Renal cortical epithelial cell (primary cell): ENCODE data around the gene TTC27. TPM values are rescaled to one million over a fixed set of nuclear protein-coding genes. Genes with fewer than 3 reads are reported as not detected.
"Not testable (repeated sequence)": the region's sequence is repeated elsewhere in the genome, so short reads cannot be mapped to it uniquely, and the experiment has no call there.

Experiments
- DNase-seq: peaks from one replicate; pipeline ENCODE4 v3.0.0-alpha.2; 2011; ENCODE audit warnings: low read depth
- total RNA-seq: library from RNA; depleted of rRNA; stranded (reverse); fragments of >200 nt; gene quantifications from 2 replicates; pipeline ENCODE4 v1.2.3, GENCODE V29; 2014

Gene TTC27
- total RNA-seq, 1 donor from 2014 or later = 20.5 TPM

DNA sequence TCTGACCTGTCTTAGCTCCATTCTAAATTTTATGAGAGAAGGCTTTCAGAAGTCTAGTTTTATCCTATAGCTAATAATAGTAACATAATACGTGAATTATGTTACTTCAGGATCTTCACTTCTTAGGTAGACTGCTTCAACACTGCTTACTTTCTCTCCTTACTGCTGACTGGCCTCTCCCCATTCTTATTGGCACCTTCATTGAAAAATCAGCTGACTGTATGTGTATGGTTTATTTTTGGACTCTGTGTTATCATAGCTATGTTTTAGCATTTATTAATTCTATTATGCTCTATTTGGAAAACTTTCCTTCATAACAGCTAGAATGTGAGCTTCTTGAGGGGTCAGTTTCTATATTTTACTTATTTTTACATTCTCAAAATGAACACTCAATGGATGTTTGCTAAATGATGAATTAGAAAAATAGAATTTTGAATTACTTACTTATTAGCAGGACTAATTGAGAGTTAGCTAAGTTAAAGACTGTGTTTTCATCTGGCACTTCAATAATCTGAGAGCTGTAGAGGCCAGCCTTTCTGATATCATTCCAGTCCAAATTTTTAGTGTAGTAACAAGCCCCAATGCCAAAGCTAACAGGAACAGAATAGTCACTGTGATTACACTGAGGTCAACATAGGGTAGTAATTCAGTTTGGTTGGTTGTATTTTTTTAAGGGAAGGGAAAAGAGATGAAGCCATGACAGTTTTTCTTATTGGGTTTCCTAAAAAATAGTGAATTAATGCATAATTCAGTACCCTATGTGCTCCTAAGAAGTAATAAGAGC lies 92.3 kb downstream of the TTC27 start:
- DNase-seq = no peak

DNA sequence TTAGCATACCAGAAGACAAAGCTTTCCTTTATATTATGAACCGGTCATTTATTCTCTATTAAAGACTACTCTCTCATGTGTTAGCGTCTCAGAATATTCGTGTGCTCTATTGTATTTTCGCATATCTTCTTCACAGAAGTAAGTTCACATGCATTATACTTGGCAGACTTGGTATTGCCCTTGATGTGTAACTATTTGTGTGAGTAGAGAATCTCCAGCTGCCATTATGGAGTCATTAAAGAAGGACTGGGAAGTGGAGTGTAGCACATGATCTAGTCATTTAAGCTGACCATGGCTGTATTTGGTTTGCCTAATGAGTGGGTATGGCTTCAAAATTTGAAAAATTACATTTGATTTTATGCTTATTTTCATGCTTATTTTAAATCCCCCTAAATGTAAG lies 92.9 kb downstream of the TTC27 start:
- DNase-seq = no peak

DNA sequence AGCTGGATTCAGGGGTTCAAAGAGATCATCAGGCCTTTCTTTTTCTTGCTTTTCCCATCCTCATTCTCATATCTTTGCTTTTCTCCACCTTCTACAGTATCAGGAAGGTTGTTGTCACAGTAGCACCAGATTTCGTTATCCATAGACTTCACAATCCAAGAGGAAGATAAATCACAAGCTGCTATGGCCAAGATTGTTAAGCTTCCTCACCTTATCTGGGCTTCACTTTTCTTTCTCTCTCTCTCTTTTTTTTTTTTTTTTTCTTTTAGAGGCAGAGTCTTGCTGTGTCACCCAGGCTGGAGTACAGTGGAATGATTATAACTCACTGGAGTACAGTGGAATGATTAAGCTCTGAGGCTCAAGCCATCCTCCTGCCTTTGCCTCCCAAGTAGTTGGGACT lies 93.5 kb downstream of the TTC27 start:
- DNase-seq = no peak

GRCh38 chr2:32723467-32724079 lies 95.7 kb downstream of the TTC27 start:
- DNase-seq = no peak

GRCh38 chr2:32726678-32727077 lies 98.8 kb downstream of the TTC27 start:
- not testable (repeated sequence) for DNase-seq

GRCh38 chr2:32727157-32727556 lies 99.3 kb downstream of the TTC27 start:
- no peak for DNase-seq

- not testable (repeated sequence) for DNase-seq
Observed at GRCh38 chr2:32730958-32731357, 103.1 kb downstream of the TTC27 start.

DNA sequence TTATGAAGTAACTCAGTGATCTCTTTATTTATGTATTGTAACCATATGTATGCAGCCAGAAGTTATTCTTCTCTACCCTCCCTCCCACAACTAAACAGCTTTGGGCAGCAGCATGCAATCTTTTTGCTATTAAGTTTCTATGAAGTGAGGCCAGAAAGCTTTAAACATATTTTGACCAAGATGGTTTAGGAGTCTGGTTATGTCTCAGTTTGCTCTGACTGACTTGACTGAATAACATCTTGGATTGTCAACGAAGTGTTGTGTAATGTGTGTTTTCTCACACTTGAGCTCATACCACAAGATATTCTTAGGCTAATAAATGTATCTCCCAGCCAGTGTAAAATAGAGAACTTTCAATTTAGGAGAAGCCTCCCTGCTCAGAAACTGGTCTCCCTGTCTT lies 104.3 kb downstream of the TTC27 start:
- no peak for DNase-seq

- no peak for DNase-seq
Observed at GRCh38 chr2:32732912-32733472, 105.1 kb downstream of the TTC27 start.

DNA sequence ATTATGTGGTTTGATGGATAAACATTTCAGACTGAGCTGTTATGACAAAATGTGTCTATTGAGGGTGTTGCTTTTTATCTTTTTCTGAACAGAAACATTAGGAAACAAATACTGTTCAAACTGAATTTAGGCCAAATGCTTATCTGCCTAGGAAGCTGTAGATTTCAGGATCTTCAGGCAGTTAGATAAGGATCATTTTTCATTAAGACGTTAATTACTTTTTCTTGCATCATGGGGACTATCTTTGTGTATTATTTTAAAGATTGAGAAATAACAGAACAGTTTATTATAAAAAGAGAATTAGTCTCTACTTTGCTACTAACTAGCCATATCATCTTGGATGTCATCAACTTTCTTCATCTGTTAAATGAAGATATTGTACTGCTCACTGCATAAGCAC lies 107.5 kb downstream of the TTC27 start:
- no peak for DNase-seq

- DNase-seq = no peak
Observed at GRCh38 chr2:32738939-32739338, 111.1 kb downstream of the TTC27 start.

DNA sequence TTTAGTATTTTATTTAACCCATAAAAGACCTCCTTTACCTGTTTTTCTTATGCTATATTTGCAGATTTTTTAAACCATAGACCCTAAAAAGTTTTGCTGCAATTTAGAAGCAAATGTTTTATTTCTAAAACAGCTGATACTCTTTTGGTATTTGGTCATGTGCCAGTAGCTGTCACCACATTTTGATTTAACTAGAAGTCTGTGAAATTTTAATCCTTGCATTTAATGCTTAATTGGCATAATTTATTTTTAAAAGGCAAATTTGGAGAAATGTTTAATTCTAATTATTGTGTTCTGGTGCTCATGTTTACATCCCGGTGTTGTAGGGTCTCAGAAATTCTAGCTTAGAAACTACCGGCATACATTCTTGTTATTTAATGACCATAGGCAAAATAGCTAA lies 111.8 kb downstream of the TTC27 start:
- DNase-seq = no peak

GRCh38 chr2:32741575-32741974 lies 113.7 kb downstream of the TTC27 start:
- DNase-seq = no peak

DNA sequence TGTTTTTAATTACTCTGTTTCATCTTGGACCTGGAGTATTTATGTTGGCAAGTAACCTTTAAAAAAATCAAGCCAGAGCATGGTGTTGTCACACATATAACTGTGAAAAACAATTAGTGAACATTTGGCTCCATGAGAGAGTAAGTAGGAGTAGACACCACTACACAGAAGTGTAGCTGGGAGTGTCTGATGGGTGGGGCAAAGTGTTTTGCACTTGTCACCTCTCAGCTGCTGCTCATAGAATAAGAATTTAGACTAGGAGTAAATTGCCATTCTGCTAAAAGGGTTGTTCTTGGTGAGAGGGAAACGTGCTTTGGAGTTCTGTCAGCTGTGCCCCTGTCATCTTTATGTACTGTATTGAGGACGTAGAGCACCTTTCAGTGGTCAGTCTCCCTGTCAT lies 114.5 kb downstream of the TTC27 start:
- no peak for DNase-seq

GRCh38 chr2:32743480-32744236 lies 115.8 kb downstream of the TTC27 start:
- DNase-seq = peak; percentile 27

DNA sequence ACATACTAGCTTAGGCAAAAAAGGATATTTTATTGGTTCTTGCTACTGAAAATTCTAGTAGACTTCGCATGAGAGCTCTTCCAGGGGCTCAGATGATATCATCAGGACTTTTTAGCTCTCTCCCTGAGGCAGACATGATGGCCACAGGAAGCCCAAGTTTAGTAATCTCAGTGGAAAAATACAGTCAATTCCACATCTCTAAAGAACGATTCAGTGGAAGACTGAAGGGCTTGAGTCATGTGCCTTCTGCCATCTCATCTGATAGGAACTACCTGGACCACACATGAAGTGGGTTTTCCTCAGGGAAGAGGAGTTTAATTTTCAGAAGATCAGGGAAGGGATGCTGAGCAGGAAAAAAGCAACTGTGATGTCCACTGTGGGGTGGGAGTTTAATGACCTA lies 117.3 kb downstream of the TTC27 start:
- no peak for DNase-seq

DNA sequence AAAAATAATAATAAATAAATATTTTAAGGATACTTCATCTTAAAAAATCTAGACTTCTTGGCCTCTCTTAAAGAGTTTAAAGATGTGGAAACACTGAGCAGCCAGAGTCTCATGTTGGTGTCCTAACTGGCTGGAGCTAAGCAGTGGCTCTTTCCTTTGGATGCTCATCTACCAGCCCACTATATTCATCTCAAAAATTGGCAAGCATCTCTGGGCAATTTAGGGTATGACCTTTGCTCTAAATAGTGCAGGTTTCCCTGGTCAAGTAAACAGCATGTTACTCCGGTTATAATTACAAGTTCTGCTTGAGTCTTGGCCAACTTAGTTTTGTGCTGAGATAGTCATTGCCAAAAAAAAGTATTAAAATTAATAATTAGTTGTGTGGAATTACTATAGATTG lies 117.8 kb downstream of the TTC27 start:
- DNase-seq = no peak

DNA sequence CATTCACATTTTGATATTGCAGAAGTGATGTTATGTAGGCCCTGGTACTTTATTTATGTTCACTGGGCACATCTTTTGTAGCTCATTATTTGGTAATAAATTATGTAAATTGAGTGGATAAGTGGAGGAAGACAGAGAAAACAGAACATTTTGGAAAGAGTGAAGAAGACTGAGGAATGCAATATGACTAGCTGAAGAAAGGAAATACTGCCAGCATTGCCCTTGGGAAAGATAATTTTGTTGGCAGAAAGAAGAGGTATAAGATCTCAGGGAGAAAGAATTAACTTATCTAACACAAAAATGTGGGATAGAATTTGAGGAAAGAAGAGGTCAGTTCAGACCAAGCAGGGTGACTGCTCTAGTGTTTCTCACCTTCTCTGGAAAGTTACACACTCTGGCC lies 118.8 kb downstream of the TTC27 start:
- no peak for DNase-seq

- no peak for DNase-seq
Observed at GRCh38 chr2:32748158-32748557, 120.3 kb downstream of the TTC27 start.

- DNase-seq = no peak
Observed at GRCh38 chr2:32750880-32751279, 123.0 kb downstream of the TTC27 start.

- no peak for DNase-seq
Observed at GRCh38 chr2:32752205-32752604, 124.4 kb downstream of the TTC27 start.

DNA sequence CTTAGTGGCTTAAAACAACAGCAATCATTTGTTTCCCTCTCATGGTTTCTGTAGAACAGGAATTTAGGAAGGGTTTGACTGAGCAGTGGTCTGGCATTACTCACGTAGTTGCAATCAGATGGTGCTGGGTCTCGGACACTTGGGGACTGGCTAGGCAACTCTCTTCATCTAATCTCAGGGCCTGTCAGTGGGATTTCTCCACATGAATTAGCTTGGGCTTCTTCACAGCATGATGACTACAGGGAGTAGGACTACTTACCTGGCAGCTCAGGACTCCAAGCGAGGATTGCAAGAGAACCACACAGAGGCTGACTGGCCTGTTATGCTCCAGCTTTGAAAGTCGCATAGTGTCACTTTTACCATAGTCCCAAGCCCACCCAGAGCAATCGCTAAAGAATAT lies 125.1 kb downstream of the TTC27 start:
- no peak for DNase-seq

DNA sequence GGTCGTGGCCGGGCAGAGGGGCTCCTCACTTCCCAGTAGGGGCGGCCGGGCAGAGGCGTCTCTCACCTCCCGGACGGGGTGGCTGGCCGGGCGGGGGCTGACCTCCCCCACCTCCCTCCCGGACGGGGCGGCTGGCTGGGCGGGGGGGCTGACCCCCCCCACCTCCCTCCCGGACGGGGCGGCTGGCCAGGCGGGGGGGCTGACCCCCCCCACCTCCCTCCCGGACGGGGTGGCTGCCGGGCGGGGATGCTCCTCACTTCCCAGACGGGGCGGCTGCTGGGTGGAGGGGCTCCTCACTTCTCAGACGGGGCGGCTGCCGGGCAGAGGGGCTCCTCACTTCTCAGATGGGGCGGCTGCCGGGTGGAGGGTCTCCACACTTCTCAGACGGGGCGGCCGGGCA lies 126.8 kb downstream of the TTC27 start:
- DNase-seq = not testable (repeated sequence)
